ENCODE results near the gene ANP32E. TPM values are rescaled to one million over a fixed set of nuclear protein-coding genes. Genes with fewer than 3 reads are reported as not detected.
"Not testable (repeated sequence)": the region's sequence is repeated elsewhere in the genome, so short reads cannot be mapped to it uniquely, and the experiment has no call there.

ANP32E gene
- total and polyA plus RNA-seq, 4 experiments from 2014 or later: 53.4 to 66.5 (median 61.7) TPM

DNA sequence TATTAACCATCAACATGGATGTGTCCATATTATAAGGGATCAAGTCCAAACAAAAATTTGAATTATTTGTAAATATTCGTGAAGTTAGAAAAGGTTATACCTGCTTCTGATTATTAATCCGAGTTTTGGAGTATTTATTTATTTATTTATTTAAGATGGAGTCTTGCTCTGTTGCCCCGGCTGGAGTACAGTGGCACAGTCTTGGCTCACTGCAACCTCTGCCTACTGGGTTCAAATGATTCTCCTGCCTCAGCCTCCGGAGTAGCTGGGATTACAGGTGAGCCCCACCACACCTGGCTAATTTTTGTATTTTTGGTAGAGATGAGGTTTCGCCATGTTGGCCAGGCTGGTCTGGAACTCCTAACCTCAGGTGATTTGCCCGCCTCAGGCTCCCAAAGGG lies 20.1 kb downstream of the ANP32E start:
- POLR2A ChIA-PET (ENCODE audit: partially characterized antibody): not testable (repeated sequence)

DNA sequence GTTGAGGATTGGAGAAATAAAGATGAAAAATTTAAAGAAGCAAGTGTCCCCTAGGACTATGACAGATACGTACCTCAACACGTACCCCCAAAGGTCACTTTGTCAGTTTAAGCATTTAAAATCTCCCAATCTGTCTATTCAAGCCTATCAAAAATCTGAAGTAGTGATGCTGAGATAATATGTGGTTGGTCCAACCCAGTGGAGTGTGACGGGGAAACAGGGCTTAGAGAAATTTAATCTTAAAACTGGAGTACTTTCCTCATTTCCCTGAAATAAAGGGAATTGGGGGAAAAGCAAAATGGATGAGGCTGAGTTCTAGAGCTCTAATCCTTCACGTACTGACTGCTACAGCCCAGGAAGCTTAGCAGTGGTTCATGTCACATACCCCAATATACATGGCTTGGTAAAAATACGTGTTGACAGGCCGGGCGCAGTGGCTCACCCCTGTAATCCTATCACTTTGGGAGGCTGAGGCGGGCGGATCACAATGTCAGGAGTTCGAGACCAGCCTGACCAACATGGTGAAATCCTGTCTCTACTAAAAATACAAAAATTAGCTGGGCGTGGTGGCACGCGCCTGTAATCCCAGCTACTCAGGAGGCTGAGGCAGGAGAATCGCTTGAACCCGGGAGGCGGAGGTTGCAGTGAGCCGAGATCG lies 21.7 kb downstream of the ANP32E start:
- DNase-seq; H3K36me3 ChIP-seq (ENCODE audit: insufficient read depth, low read length); intact Hi-C loops (cut with micrococcal nuclease); H3K27me3 ChIP-seq (ENCODE audit: insufficient read depth, low read length); H3K9me3 Mint-ChIP-seq; H3K27me3 Mint-ChIP-seq; H3K9me3 ChIP-seq (ENCODE audit: control insufficient read depth in 1 of 2, low read length in 2 of 2); H3K36me3 Mint-ChIP-seq: not testable (repeated sequence)
- Histone ChIP-seq H3K4me3 (ENCODE audit: low read length in 2 of 2) (peak overlapping the region; percentile 39 to 42), H3K4me1 (ENCODE audit: insufficient read depth, low read length) (peaks cover 12% of the 10 kb centered on the region), H3K27ac (ENCODE audit: low read depth, low read length) (peak overlapping the region; percentile 67)
- H3K4me1 Mint-ChIP-seq: peaks cover 8 to 18% (median 14%) of the 10 kb centered on the region in 4 donors
- H3K4me3 Mint-ChIP-seq: peak overlapping the region; percentile 86 to 95 (median 92)
- CTCF ChIA-PET (ENCODE audit: partially characterized antibody): interaction anchor here (1.0 to 1.5 kb wide), 5 partner anchors 11 to 27 kb away, joined by 3 to 7 read pairs (median 4); no protein-coding TSS in a partner anchor
- H3K27ac Mint-ChIP-seq: peak overlapping the region; percentile 89 to 99 (median 97)
- POLR2A ChIA-PET (ENCODE audit: partially characterized antibody): interaction anchor here (1.3 to 2.5 kb wide), 4 partner anchors 19 to 327 kb away, joined by 3 to 17 read pairs (median 6); partner anchors contain the start of gene ANP32E

More for the DNA sequence above, 20.1 kb downstream of the ANP32E start:
- H3K27ac ChIP-seq (ENCODE audit: low read depth, low read length); H3K36me3 ChIP-seq (ENCODE audit: insufficient read depth, low read length); H3K4me3 ChIP-seq (ENCODE audit: low read length in 2 of 2); H3K27me3 Mint-ChIP-seq; H3K9me3 ChIP-seq (ENCODE audit: control insufficient read depth in 1 of 2, low read length in 2 of 2); H3K4me3 Mint-ChIP-seq; H3K9me3 Mint-ChIP-seq; H3K27ac Mint-ChIP-seq; intact Hi-C loops (cut with micrococcal nuclease); DNase-seq; H3K27me3 ChIP-seq (ENCODE audit: insufficient read depth, low read length): not testable (repeated sequence)
- peaks cover 8 to 18% (median 14%) of the 10 kb centered on the region in 4 donors for H3K4me1 Mint-ChIP-seq
- CTCF ChIA-PET (ENCODE audit: partially characterized antibody): interaction anchor here (1.5 kb wide), 1 partner anchor 9 kb away, joined by 7 read pairs; no protein-coding TSS in a partner anchor
- peaks cover 0 to 13% of the 10 kb centered on the region in 2 donors for H3K36me3 Mint-ChIP-seq
- peaks cover 12% of the 10 kb centered on the region for H3K4me1 ChIP-seq (ENCODE audit: insufficient read depth, low read length)

DNA sequence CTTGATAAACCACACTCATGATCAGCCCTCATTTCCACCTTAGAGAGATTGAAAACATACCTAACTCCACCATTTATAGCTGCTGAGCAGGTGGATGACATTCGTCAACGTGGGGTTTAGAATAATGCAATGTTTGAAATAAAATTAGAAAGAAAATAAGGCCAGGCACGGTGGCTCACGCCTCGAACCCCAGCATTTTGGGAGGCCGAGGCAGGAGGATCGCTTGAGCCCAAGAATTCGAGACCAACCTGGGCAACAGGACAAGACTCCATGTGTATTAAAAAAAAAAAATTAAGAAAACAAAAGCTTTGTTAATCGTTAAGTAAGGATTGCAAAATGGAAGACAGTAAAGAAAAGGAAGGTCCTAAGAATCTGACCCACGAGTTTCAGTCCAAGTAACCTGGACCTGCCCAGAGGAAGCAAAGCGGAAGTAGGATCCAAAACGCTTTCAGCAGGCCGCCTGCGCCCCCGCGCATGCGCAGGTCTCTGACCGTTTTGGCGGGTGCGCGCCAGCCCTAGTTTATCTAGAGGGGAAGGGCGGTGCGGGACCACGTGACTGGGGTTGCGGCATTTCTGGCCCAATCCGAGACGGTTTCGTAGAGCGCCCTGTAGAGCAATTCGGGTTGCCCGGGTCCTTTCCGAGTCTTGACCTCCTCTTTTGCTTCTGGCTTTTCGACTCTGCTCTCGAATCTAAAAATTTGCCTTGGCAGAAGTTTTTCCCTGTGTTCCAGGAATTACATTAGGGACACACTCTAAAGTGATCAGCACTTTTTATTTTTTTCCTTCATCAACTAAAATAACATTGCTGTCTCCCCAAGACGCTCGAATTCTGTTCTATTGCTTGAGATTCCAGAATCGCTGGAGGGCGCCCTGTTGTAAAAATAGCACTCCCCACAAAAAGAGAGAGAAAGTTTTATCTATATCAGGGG lies 22.5 kb downstream of the ANP32E start:
- ChIA-PET CTCF (ENCODE audit: partially characterized antibody) (interaction anchor here (0.7 to 1.2 kb wide), 8 partner anchors 15 to 147 kb away, joined by 3 to 5 read pairs (median 4); partner anchors contain the start of gene ANP32E), POLR2A (ENCODE audit: partially characterized antibody) (interaction anchor here (0.6 to 2.5 kb wide), 6 partner anchors 20 to 1280 kb away, joined by 3 to 17 read pairs (median 6); partner anchors contain the start of gene ANP32E)
- Mint-ChIP-seq H3K36me3 (no peaks in the 10 kb centered on the region), H3K4me1 (peaks cover 8 to 18% (median 14%) of the 10 kb centered on the region in 4 donors), H3K9me3 (no peaks in the 10 kb centered on the region), H3K4me3 (peak overlapping the region; percentile 86 to 95 (median 92)), H3K27me3 (no peaks in the 10 kb centered on the region), H3K27ac (peak overlapping the region; percentile 89 to 99 (median 97))
- no peaks in the 10 kb centered on the region for H3K9me3 ChIP-seq (ENCODE audit: control insufficient read depth in 1 of 2, low read length in 2 of 2)
- H3K27me3 ChIP-seq (ENCODE audit: insufficient read depth, low read length): no peaks in the 10 kb centered on the region
- H3K36me3 ChIP-seq (ENCODE audit: insufficient read depth, low read length): no peaks in the 10 kb centered on the region
- peak overlapping the region; percentile 67 for H3K27ac ChIP-seq (ENCODE audit: low read depth, low read length)
- peak overlapping the region; percentile 39 to 42 for H3K4me3 ChIP-seq (ENCODE audit: low read length in 2 of 2)
- H3K4me1 ChIP-seq (ENCODE audit: insufficient read depth, low read length): peaks cover 12% of the 10 kb centered on the region
- peak; percentile 87 to 92 (median 89) for DNase-seq
- intact Hi-C loops (cut with micrococcal nuclease): loop anchor here (1.0 kb wide), 1 partner anchor 21 kb away; no protein-coding TSS in a partner anchor

DNA sequence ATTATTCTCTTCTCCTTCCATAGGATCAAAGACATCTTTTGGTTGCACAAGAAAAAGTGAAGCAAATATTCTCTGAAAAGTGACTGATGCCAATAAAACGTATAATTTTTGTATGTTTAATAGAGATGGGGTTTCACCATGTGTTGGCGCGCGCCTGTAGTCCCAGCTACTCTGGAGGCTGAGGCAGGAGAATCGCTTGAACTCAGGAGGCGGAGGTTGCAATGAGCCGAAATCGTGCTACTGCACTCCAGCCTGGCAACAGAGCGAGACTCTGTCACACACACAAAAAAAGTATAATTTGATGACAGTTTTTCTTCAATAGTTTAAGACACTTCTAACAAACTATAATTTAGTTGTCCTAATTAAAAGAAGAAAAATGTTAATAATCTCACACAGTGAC lies 23.8 kb downstream of the ANP32E start:
- intact Hi-C loops (cut with micrococcal nuclease): no loop called here
- ChIA-PET POLR2A (ENCODE audit: partially characterized antibody) (interaction anchor here (1.3 to 2.5 kb wide), 2 partner anchors 22 to 24 kb away, joined by 7 to 17 read pairs; partner anchors contain the start of gene ANP32E), CTCF (ENCODE audit: partially characterized antibody) (no interaction called here)
- no peaks in the 10 kb centered on the region for H3K9me3 Mint-ChIP-seq
- no peaks in the 10 kb centered on the region for H3K27me3 Mint-ChIP-seq
- peak overlapping the region in 1 of 7 donors; percentile 12 for H3K27ac Mint-ChIP-seq
- H3K4me1 Mint-ChIP-seq: peaks cover 8 to 18% (median 14%) of the 10 kb centered on the region in 4 donors
- Histone ChIP-seq H3K9me3 (ENCODE audit: control insufficient read depth in 1 of 2, low read length in 2 of 2) (no peaks in the 10 kb centered on the region), H3K27me3 (ENCODE audit: insufficient read depth, low read length) (no peaks in the 10 kb centered on the region), H3K4me1 (ENCODE audit: insufficient read depth, low read length) (peaks cover 12% of the 10 kb centered on the region), H3K4me3 (ENCODE audit: low read length in 2 of 2) (no peak overlapping the region), H3K36me3 (ENCODE audit: insufficient read depth, low read length) (no peaks in the 10 kb centered on the region), H3K27ac (ENCODE audit: low read depth, low read length) (no peak overlapping the region)
- no peak for DNase-seq
- H3K36me3 Mint-ChIP-seq: no peaks in the 10 kb centered on the region
- H3K4me3 Mint-ChIP-seq: no peak overlapping the region

DNA sequence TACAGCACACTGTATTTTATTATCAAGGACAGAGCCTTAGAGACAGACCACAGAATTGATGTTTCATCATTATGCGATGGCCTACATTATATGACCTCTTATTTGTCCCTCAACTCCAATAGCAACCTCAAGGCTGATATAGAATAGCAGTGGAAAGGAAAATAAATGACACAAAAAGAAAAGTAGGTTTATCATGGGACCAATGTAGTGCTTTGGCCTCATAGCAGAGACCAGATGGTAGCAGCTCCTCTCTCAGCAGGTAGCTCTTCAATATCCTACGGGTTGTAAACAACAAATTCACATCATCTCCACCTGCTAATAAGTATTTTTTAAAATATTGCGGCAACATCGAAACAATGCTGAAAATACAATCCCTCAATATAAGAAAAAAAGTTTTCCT lies 25.2 kb downstream of the ANP32E start:
- ChIA-PET POLR2A (ENCODE audit: partially characterized antibody) (no interaction called here), CTCF (ENCODE audit: partially characterized antibody) (interaction anchor here (0.6 to 1.2 kb wide), 4 partner anchors 18 to 249 kb away, joined by 3 to 5 read pairs (median 3); no protein-coding TSS in a partner anchor)
- H3K4me3 ChIP-seq (ENCODE audit: low read length in 2 of 2): no peak overlapping the region
- H3K27ac ChIP-seq (ENCODE audit: low read depth, low read length): no peak overlapping the region
- H3K9me3 ChIP-seq (ENCODE audit: control insufficient read depth in 1 of 2, low read length in 2 of 2): no peaks in the 10 kb centered on the region
- no peak overlapping the region for H3K4me3 Mint-ChIP-seq
- no peaks in the 10 kb centered on the region for H3K27me3 Mint-ChIP-seq
- no peak overlapping the region for H3K27ac Mint-ChIP-seq
- H3K4me1 ChIP-seq (ENCODE audit: insufficient read depth, low read length): peaks cover 12% of the 10 kb centered on the region
- H3K27me3 ChIP-seq (ENCODE audit: insufficient read depth, low read length): no peaks in the 10 kb centered on the region
- no peaks in the 10 kb centered on the region for H3K36me3 Mint-ChIP-seq
- DNase-seq: no peak
- intact Hi-C loops (cut with micrococcal nuclease): no loop called here
- no peaks in the 10 kb centered on the region for H3K36me3 ChIP-seq (ENCODE audit: insufficient read depth, low read length)
- no peaks in the 10 kb centered on the region for H3K9me3 Mint-ChIP-seq
- H3K4me1 Mint-ChIP-seq: peaks cover 8 to 18% (median 14%) of the 10 kb centered on the region in 4 donors

DNA sequence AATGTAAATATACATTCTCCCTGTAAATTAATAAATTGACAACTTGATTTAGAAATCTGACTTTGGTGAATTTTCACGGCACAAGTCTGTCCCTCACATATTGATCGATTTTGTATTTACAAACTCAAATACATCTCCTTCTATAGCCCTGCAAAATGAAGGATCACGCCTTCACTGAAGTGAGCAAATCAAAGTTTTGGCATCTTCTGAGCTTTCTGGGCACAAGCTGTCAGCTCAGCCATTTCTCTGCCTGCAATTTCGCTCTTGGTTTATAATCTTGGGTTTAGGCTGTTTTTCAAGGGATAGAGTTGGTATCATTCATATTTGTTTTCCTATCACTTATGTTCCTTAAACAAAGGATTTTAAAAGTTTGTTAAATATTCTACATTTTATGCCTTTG lies 25.8 kb downstream of the ANP32E start:
- no peak overlapping the region for H3K27ac ChIP-seq (ENCODE audit: low read depth, low read length)
- no peaks in the 10 kb centered on the region for H3K36me3 Mint-ChIP-seq
- peaks cover 8 to 18% (median 14%) of the 10 kb centered on the region in 4 donors for H3K4me1 Mint-ChIP-seq
- H3K36me3 ChIP-seq (ENCODE audit: insufficient read depth, low read length): no peaks in the 10 kb centered on the region
- peaks cover 12% of the 10 kb centered on the region for H3K4me1 ChIP-seq (ENCODE audit: insufficient read depth, low read length)
- H3K9me3 Mint-ChIP-seq: no peaks in the 10 kb centered on the region
- CTCF ChIA-PET (ENCODE audit: partially characterized antibody): interaction anchor here (0.6 to 1.2 kb wide), 5 partner anchors 19 to 248 kb away, joined by 3 to 5 read pairs (median 3); no protein-coding TSS in a partner anchor
- no peaks in the 10 kb centered on the region for H3K9me3 ChIP-seq (ENCODE audit: control insufficient read depth in 1 of 2, low read length in 2 of 2)
- no peak overlapping the region for H3K4me3 Mint-ChIP-seq
- H3K27ac Mint-ChIP-seq: no peak overlapping the region
- DNase-seq: no peak
- intact Hi-C loops (cut with micrococcal nuclease): no loop called here
- no peaks in the 10 kb centered on the region for H3K27me3 ChIP-seq (ENCODE audit: insufficient read depth, low read length)
- POLR2A ChIA-PET (ENCODE audit: partially characterized antibody): no interaction called here
- no peaks in the 10 kb centered on the region for H3K27me3 Mint-ChIP-seq
- no peak overlapping the region for H3K4me3 ChIP-seq (ENCODE audit: low read length in 2 of 2)

DNA sequence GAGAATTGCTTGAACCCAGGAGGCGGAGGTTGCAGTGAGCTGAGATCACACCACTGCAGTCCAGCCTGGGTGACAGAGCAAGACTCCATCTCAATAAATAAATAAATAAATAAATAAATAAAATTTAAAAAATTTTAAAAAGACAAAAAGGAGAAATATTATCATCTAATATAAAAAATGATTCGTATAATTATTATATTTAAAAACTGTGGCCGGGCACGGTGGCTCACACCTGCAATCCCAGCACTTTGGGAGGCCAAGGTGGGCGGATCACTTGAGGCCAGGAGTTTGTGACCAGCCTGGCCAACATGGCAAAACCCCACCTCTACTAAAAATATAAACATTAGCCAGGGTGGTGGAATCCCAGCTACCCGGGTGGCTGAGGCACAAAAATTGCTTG lies 27.5 kb downstream of the ANP32E start:
- CTCF ChIA-PET (ENCODE audit: partially characterized antibody): interaction anchor here (0.6 kb wide), 1 partner anchor 22 kb away, joined by 3 read pairs; no protein-coding TSS in a partner anchor
- H3K36me3 ChIP-seq (ENCODE audit: insufficient read depth, low read length); intact Hi-C loops (cut with micrococcal nuclease); H3K4me3 Mint-ChIP-seq; H3K27ac ChIP-seq (ENCODE audit: low read depth, low read length); H3K4me3 ChIP-seq (ENCODE audit: low read length in 2 of 2); H3K4me1 ChIP-seq (ENCODE audit: insufficient read depth, low read length); H3K4me1 Mint-ChIP-seq; POLR2A ChIA-PET (ENCODE audit: partially characterized antibody); DNase-seq; H3K27me3 Mint-ChIP-seq; H3K36me3 Mint-ChIP-seq; H3K9me3 ChIP-seq (ENCODE audit: control insufficient read depth in 1 of 2, low read length in 2 of 2); H3K27ac Mint-ChIP-seq; H3K9me3 Mint-ChIP-seq; H3K27me3 ChIP-seq (ENCODE audit: insufficient read depth, low read length): not testable (repeated sequence)

Data from CD4-positive, alpha-beta memory T cell (primary cell).